HEK293 (cell line): ENCODE results near the gene ERFE.

Experiments used
- CTCF ChIA-PET: fragments of 350-600 bp; formaldehyde crosslinking; extraction: SDS; loops from one replicate; lab custom pipeline; 2021; ENCODE audit warnings: antibody characterized with exemption; lab: Yijun Ruan, JAX
- POLR2A ChIA-PET: fragments of 300-600 bp; formaldehyde crosslinking; extraction: SDS; loops from one replicate; lab custom pipeline; 2020; ENCODE audit warnings: antibody characterized with exemption, inconsistent platforms; lab: Yijun Ruan, JAX
- H3K27ac ChIP-seq: fragments of 200-500 bp; sonication (Bioruptor generic); 2 replicates; pipeline ENCODE4 v1.5.1; 2014; ENCODE audit warnings: low read depth, low read length, control low read depth, inconsistent platforms; ENCODE audit errors: extremely low read depth
- H3K36me3 ChIP-seq, 2 experiments: fragments of 200-500 bp in 1 of 2; sonication (Bioruptor generic) in 1 of 2; 1 replicate in 1 of 2; 2 replicates in 1 of 2; pipeline ENCODE4 v1.5.1; 2014 to 2017; ENCODE audit warnings: inconsistent platforms in 2 of 2, low read length in 2 of 2; ENCODE audit not compliant: control insufficient read depth in 2 of 2, insufficient read depth in 1 of 2
- H3K4me1 ChIP-seq: fragments of 200-500 bp; sonication (Bioruptor generic); 2 replicates; pipeline ENCODE4 v1.5.1; 2014; ENCODE audit warnings: mild to moderate bottlenecking, low read length, inconsistent platforms; ENCODE audit not compliant: control insufficient read depth, insufficient read depth
- H3K4me3 ChIP-seq: 2 replicates; pipeline ENCODE4 v1.5.1; 2011; ENCODE audit warnings: low read depth, mild to moderate bottlenecking, control low read depth, low read length, moderate library complexity
- H3K9me3 ChIP-seq: fragments of 200-500 bp; sonication (Bioruptor generic); 2 replicates; pipeline ENCODE4 v1.5.1; 2014; ENCODE audit warnings: low read depth, low read length, inconsistent platforms; ENCODE audit not compliant: control insufficient read depth, insufficient read depth
- PRDM1 ChIP-seq: fragments of 450-650 bp; formaldehyde crosslinking; IDR thresholded peaks from 2 replicates; pipeline ENCODE4; 2016; ENCODE audit warnings: missing biosample characterization, missing genetic modification characterization
- PRDM10 ChIP-seq: fragments of 450-650 bp; formaldehyde crosslinking; IDR thresholded peaks from 2 replicates; pipeline ENCODE4 v1.5.1; 2016; ENCODE audit warnings: missing biosample characterization, missing genetic modification characterization
- TCF7L2 ChIP-seq: IDR thresholded peaks from 2 replicates; pipeline ENCODE4 v1.6.1; 2011; ENCODE audit warnings: low read depth, mild to moderate bottlenecking, inconsistent platforms, low read length, moderate library complexity, borderline replicate concordance
- ZNF132 ChIP-seq: fragments of 450-650 bp; formaldehyde crosslinking; IDR thresholded peaks from 2 replicates; pipeline ENCODE4 v1.5.1; 2017; ENCODE audit warnings: missing biosample characterization, missing genetic modification characterization, borderline replicate concordance
- ZNF2 ChIP-seq: fragments of 450-650 bp; formaldehyde crosslinking; IDR thresholded peaks from 2 replicates; pipeline ENCODE4 v1.5.1; 2016; ENCODE audit warnings: missing biosample characterization, missing genetic modification characterization
- ZNF23 ChIP-seq: fragments of 450-650 bp; formaldehyde crosslinking; IDR thresholded peaks from 2 replicates; pipeline ENCODE4 v1.5.1; 2016; ENCODE audit warnings: missing biosample characterization, missing genetic modification characterization, borderline replicate concordance
- ZNF280D ChIP-seq: fragments of 450-650 bp; formaldehyde crosslinking; IDR thresholded peaks from 2 replicates; pipeline ENCODE4 v1.5.1; 2016; ENCODE audit warnings: missing biosample characterization, missing genetic modification characterization
- ZNF404 ChIP-seq: fragments of 450-650 bp; formaldehyde crosslinking; IDR thresholded peaks from 2 replicates; pipeline ENCODE4 v1.5.1; 2017; ENCODE audit warnings: missing biosample characterization, missing genetic modification characterization
- ZNF426 ChIP-seq: fragments of 450-650 bp; formaldehyde crosslinking; IDR thresholded peaks from 2 replicates; pipeline ENCODE4 v1.5.1; 2017; ENCODE audit warnings: missing biosample characterization, missing genetic modification characterization, mild to moderate bottlenecking, inconsistent platforms, moderate library complexity
- ZNF510 ChIP-seq: fragments of 450-650 bp; formaldehyde crosslinking; IDR thresholded peaks from 2 replicates; pipeline ENCODE4 v1.5.1; 2018; ENCODE audit warnings: mild to moderate bottlenecking, missing genetic modification characterization, missing biosample characterization; ENCODE audit not compliant: insufficient replicate concordance
- ZNF521 ChIP-seq: fragments of 450-650 bp; formaldehyde crosslinking; IDR thresholded peaks from 2 replicates; pipeline ENCODE4 v1.5.1; 2017; ENCODE audit warnings: missing biosample characterization, mild to moderate bottlenecking, missing genetic modification characterization
- ZNF548 ChIP-seq: fragments of 450-650 bp; formaldehyde crosslinking; IDR thresholded peaks from 2 replicates; pipeline ENCODE4 v1.5.1; 2016; ENCODE audit warnings: missing biosample characterization, missing genetic modification characterization
- ZNF639 ChIP-seq: fragments of 450-650 bp; formaldehyde crosslinking; IDR thresholded peaks from 2 replicates; pipeline ENCODE4 v1.5.1; 2016; ENCODE audit warnings: missing biosample characterization, missing genetic modification characterization
- ZNF654 ChIP-seq: fragments of 450-650 bp; formaldehyde crosslinking; IDR thresholded peaks from 2 replicates; pipeline ENCODE4 v1.5.1; 2016; ENCODE audit warnings: low read depth, missing biosample characterization, missing genetic modification characterization

Gene ERFE

GRCh38 chr2:238167344-238167715 lies 8.6 kb downstream of the ERFE start (continued):
- TF ChIP-seq PRDM1 (tag by site-specific recombination) (no peak), ZNF639 (tag by site-specific recombination) (no peak), ZNF510 (tag by site-specific recombination) (no peak), ZNF2 (tag by site-specific recombination) (no peak), ZNF548 (tag by site-specific recombination) (no peak), ZNF426 (no peak), ZNF280D (no peak), ZNF132 (tag by site-specific recombination) (no peak)

- Histone ChIP-seq H3K27ac (no peak overlapping the region), H3K9me3 (no peaks in the 10 kb centered on the region), H3K4me1 (peaks cover 8% of the 10 kb centered on the region; the same call in 1 of the 2 replicates), H3K36me3 (peaks cover 3 to 69% of the 10 kb centered on the region in 2 experiments; a peak in 2 of 3 replicates), H3K4me3 (no peak overlapping the region)
- TF ChIP-seq ZNF521 (tag by site-specific recombination) (no peak), PRDM10 (0 out of 2 replicates have a peak, but pooled peaks have one; percentile 9), ZNF654 (tag by site-specific recombination) (no peak), ZNF404 (tag by site-specific recombination) (no peak), TCF7L2 (no peak), ZNF23 (tag by site-specific recombination) (no peak)
- POLR2A ChIA-PET = no interaction called here
- CTCF ChIA-PET = interaction anchor here (1.9 kb wide), 1 partner anchor 9 kb away, joined by 6 read pairs; the partner anchor contains the start of gene ERFE
These were observed 9.0 kb downstream of the ERFE start for GRCh38 chr2:238167761-238168160.
